NCI-H2196 treated with DMSO at 0.1 percent for 48 hours (cell line): ENCODE data around the gene RTN4RL2.
A peak's percentile ranks its signal among the peaks of the same experiment; 100 is the strongest.

Experiments used
- DNase-seq: peaks from one replicate; lab custom pipeline; 2025; ENCODE audit not compliant: unreplicated experiment; lab: John Stamatoyannopoulos, UW

The RTN4RL2 gene

GRCh38 chr11:57479911-57480310 lies 19.6 kb downstream of the RTN4RL2 start:
- DNase-seq = no peak

- peak; percentile 33 for DNase-seq
Observed at GRCh38 chr11:57480409-57481137, 20.2 kb downstream of the RTN4RL2 start.

GRCh38 chr11:57481315-57481714 lies 21.0 kb downstream of the RTN4RL2 start:
- no peak for DNase-seq

- no peak for DNase-seq
Observed at GRCh38 chr11:57481915-57482781, 21.8 kb downstream of the RTN4RL2 start.

GRCh38 chr11:57482782-57483561 lies 22.6 kb downstream of the RTN4RL2 start:
- no peak for DNase-seq

GRCh38 chr11:57483562-57483918 lies 23.2 kb downstream of the RTN4RL2 start:
- no peak for DNase-seq

- no peak for DNase-seq
Observed at GRCh38 chr11:57484141-57484710, 23.9 kb downstream of the RTN4RL2 start.

GRCh38 chr11:57485217-57485990 lies 25.1 kb downstream of the RTN4RL2 start:
- no peak for DNase-seq

- DNase-seq = no peak
Observed at GRCh38 chr11:57487021-57487778, 26.9 kb downstream of the RTN4RL2 start.

GRCh38 chr11:57487920-57488659 lies 27.8 kb downstream of the RTN4RL2 start:
- DNase-seq = no peak

GRCh38 chr11:57490456-57491248 lies 30.3 kb downstream of the RTN4RL2 start:
- no peak for DNase-seq

GRCh38 chr11:57491371-57492061 lies 31.2 kb downstream of the RTN4RL2 start:
- DNase-seq = no peak

GRCh38 chr11:57493507-57494503 lies 33.5 kb downstream of the RTN4RL2 start:
- DNase-seq = peak; percentile 35

GRCh38 chr11:57496109-57496820 lies 35.9 kb downstream of the RTN4RL2 start:
- DNase-seq = no peak

- no peak for DNase-seq
Observed at GRCh38 chr11:57497303-57498247, 37.2 kb downstream of the RTN4RL2 start.
